Activated CD8-positive, alpha-beta memory T cell treated with anti-CD3 and anti-CD28 coated beads for 48 hours (primary cell): ENCODE measurements around the gene RFX3.

Source experiments
- DNase-seq, 3 experiments: peaks; one replicate each; pipeline ENCODE4 v3.0.0-alpha.2; 2020; ENCODE audit warnings: low read depth in 2 of 3, low spot score in 2 of 3

RFX3 gene

GRCh38 chr9:3525836-3526164 lies at the start of gene RFX3:
TSS of gene RFX3 (minus strand) at chr9:3526001. CDS start at chr9:3395588, 130,413 bp downstream.
- DNase-seq = peak; percentile 70 to 84 (median 77)

- DNase-seq = no peak
Measured at GRCh38 chr9:3571500-3571899, 45.7 kb upstream of the RFX3 start.

GRCh38 chr9:3569529-3569928 lies 43.7 kb upstream of the RFX3 start:
- DNase-seq = no peak

- DNase-seq = no peak
Measured at GRCh38 chr9:3567988-3568387, 42.2 kb upstream of the RFX3 start.

- no peak for DNase-seq
Measured at GRCh38 chr9:3553076-3553765, 27.4 kb upstream of the RFX3 start.

GRCh38 chr9:3549225-3549624 lies 23.4 kb upstream of the RFX3 start:
- DNase-seq = no peak

- no peak for DNase-seq
Measured at GRCh38 chr9:3548648-3549047, 22.8 kb upstream of the RFX3 start.

- no peak for DNase-seq
Measured at GRCh38 chr9:3541206-3541605, 15.4 kb upstream of the RFX3 start.

GRCh38 chr9:3534614-3535404 lies 9.0 kb upstream of the RFX3 start:
- no peak for DNase-seq

- DNase-seq = no peak
Measured at GRCh38 chr9:3532158-3532557, 6.4 kb upstream of the RFX3 start.

- DNase-seq = peak in 1 of 3 experiments; percentile 22
Measured at GRCh38 chr9:3528451-3528850, 2.6 kb upstream of the RFX3 start.

GRCh38 chr9:3526997-3527940 lies 1.5 kb upstream of the RFX3 start:
- DNase-seq = peak in 1 of 3 experiments; percentile 18

GRCh38 chr9:3526165-3526996 lies 580 bp upstream of the RFX3 start:
- DNase-seq = peak; percentile 67 to 79 (median 78)

- DNase-seq = no peak
Measured at GRCh38 chr9:3525096-3525835, 535 bp downstream of the RFX3 start.

- no peak for DNase-seq
Measured at GRCh38 chr9:3521966-3522365, 3.8 kb downstream of the RFX3 start.

- no peak for DNase-seq
Measured at GRCh38 chr9:3520564-3520963, 5.2 kb downstream of the RFX3 start.

- DNase-seq = no peak
Measured at GRCh38 chr9:3517377-3518048, 8.3 kb downstream of the RFX3 start.

- no peak for DNase-seq
Measured at GRCh38 chr9:3516667-3517330, 9.0 kb downstream of the RFX3 start.

- DNase-seq = no peak
Measured at GRCh38 chr9:3515405-3515804, 10.4 kb downstream of the RFX3 start.
